CD4-positive, alpha-beta memory T cell (primary cell): Measurements from ENCODE around the gene MAPK8IP2. TPM values are rescaled to one million over a fixed set of nuclear protein-coding genes. Genes with fewer than 3 reads are reported as not detected.

Experiments
- CTCF ChIA-PET: fragments of 350-600 bp; sonication (Branson Sonifier 250); formaldehyde crosslinking; loops from one replicate; lab custom pipeline; 2021; ENCODE audit warnings: inconsistent platforms; ENCODE audit not compliant: partially characterized antibody; lab: Charles Lee
- POLR2A ChIA-PET: fragments of 350-600 bp; sonication (Branson Sonifier 250); formaldehyde crosslinking; loops from one replicate; lab custom pipeline; 2021; ENCODE audit not compliant: partially characterized antibody; lab: Charles Lee
- DNase-seq, 5 donors: peaks; one replicate each; pipeline versions ENCODE4 v3.0.0 to v3.0.0-alpha.2; 2020 to 2022; ENCODE audit warnings: mixed read lengths in 1 of 5
- H3K27ac ChIP-seq: one replicate; pipeline ENCODE4 v1.7.0; 2013; ENCODE audit warnings: low read depth, low read length
- H3K27me3 ChIP-seq: 2 replicates; pipeline ENCODE4 v1.7.0; 2013; ENCODE audit warnings: mild to moderate bottlenecking, low read length, moderate library complexity; ENCODE audit not compliant: insufficient read depth
- H3K36me3 ChIP-seq: 2 replicates; pipeline ENCODE4 v1.7.0; 2013; ENCODE audit warnings: mild to moderate bottlenecking, low read length, moderate library complexity; ENCODE audit not compliant: insufficient read depth
- H3K4me1 ChIP-seq: 2 replicates; pipeline ENCODE4 v1.7.0; 2013; ENCODE audit warnings: mild to moderate bottlenecking, low read length, moderate library complexity; ENCODE audit not compliant: insufficient read depth
- H3K4me3 ChIP-seq, 2 donors: one replicate each; pipeline ENCODE4 v1.7.0; 2013; ENCODE audit warnings: low read length in 2 of 2, mild to moderate bottlenecking in 1 of 2
- H3K9me3 ChIP-seq, 2 donors: one replicate each; pipeline ENCODE4 v1.7.0; 2013; ENCODE audit warnings: low read length in 2 of 2, control low read depth in 1 of 2; ENCODE audit not compliant: control insufficient read depth in 1 of 2
- H3K27ac Mint-ChIP-seq, 7 donors: one replicate each; pipeline ENCODE4 v1.8.0; 2020 to 2021; ENCODE audit warnings: mixed read lengths in 7 of 7, mild to moderate bottlenecking in 6 of 7, inconsistent platforms in 3 of 7, moderate library complexity in 3 of 7
- H3K27me3 Mint-ChIP-seq, 2 donors: one replicate each; pipeline ENCODE4 v1.8.0; 2020 to 2021; ENCODE audit warnings: mixed read lengths in 2 of 2
- H3K36me3 Mint-ChIP-seq, 2 donors: one replicate each; pipeline ENCODE4 v1.8.0; 2020 to 2021; ENCODE audit warnings: mixed read lengths in 2 of 2, inconsistent platforms in 1 of 2, mild to moderate bottlenecking in 1 of 2
- H3K4me1 Mint-ChIP-seq, 4 donors: one replicate each; pipeline ENCODE4 v1.8.0; 2020 to 2021; ENCODE audit warnings: mixed read lengths in 4 of 4, mild to moderate bottlenecking in 1 of 4
- H3K4me3 Mint-ChIP-seq, 8 donors: one replicate each; pipeline ENCODE4 v1.8.0; 2020 to 2021; ENCODE audit warnings: mixed read lengths in 8 of 8, mild to moderate bottlenecking in 7 of 8, moderate library complexity in 6 of 8, inconsistent platforms in 3 of 8
- H3K9me3 Mint-ChIP-seq, 8 donors: one replicate each; pipeline ENCODE4 v1.8.0; 2020 to 2021; ENCODE audit warnings: mixed read lengths in 8 of 8, mild to moderate bottlenecking in 5 of 8, inconsistent platforms in 3 of 8, moderate library complexity in 1 of 8
- intact Hi-C: fragments of 100-400 bp; cut with micrococcal nuclease; formaldehyde crosslinking; loops from one replicate; pipeline ENCODE4 v1.15.1; 2023
- polyA plus RNA-seq, 2 donors: library from polyadenylated mRNA; unstranded; fragments of 300-500 nt; fragmentation: Illumina TruSeq; gene quantifications; one replicate each; pipeline ENCODE4 v1.2.3, GENCODE V29; 2021
- total RNA-seq, 2 experiments: library from RNA; stranded (reverse); gene quantifications; one replicate each; pipeline ENCODE4 v1.2.3, GENCODE V29; 2021

Gene MAPK8IP2
- total and polyA plus RNA-seq, 4 experiments from 2014 or later, result 0.22 to 0.49 TPM; not detected in 2

GRCh38 chr22:50622723-50623327 is 22.2 kb downstream of the MAPK8IP2 start:
- Mint-ChIP-seq H3K4me3 (peak overlapping the region in 7 of 8 donors; percentile 91 to 96 (median 93)), H3K27ac (peak overlapping the region; percentile 94 to 99 (median 99)), H3K9me3 (peaks cover 0 to 2% (median 0%) of the 10 kb centered on the region in 8 donors), H3K36me3 (peaks cover 0 to 14% of the 10 kb centered on the region in 2 donors), H3K27me3 (no peaks in the 10 kb centered on the region), H3K4me1 (peaks cover 23 to 43% (median 32%) of the 10 kb centered on the region in 4 donors)
- Histone ChIP-seq H3K4me1 (peaks cover 49% of the 10 kb centered on the region), H3K36me3 (peaks cover 9% of the 10 kb centered on the region), H3K9me3 (no peaks in the 10 kb centered on the region), H3K27ac (peak overlapping the region; percentile 85), H3K27me3 (no peaks in the 10 kb centered on the region), H3K4me3 (peak overlapping the region in 1 of 2 donors; percentile 80)
- POLR2A ChIA-PET, result interaction anchor here (0.7 to 5.1 kb wide), 6 partner anchors 40 to 134 kb away, joined by 5 to 160 read pairs (median 35); partner anchors contain the start of genes CHKB, SCO2 and TYMP
- intact Hi-C loops, result no loop called here
- CTCF ChIA-PET, result interaction anchor here (3.0 to 5.8 kb wide), 3 partner anchors 58 to 281 kb away, joined by 14 to 58 read pairs (median 30); partner anchors contain the start of genes SCO2 and SYCE3
- peak in 1 of 5 donors; percentile 18 for DNase-seq

GRCh38 chr22:50624347-50625130 is 23.9 kb downstream of the MAPK8IP2 start:
- Mint-ChIP-seq H3K9me3 (peaks cover 0 to 2% (median 0%) of the 10 kb centered on the region in 8 donors), H3K36me3 (peaks cover 0 to 14% of the 10 kb centered on the region in 2 donors), H3K27me3 (no peaks in the 10 kb centered on the region), H3K4me1 (peaks cover 31 to 54% (median 41%) of the 10 kb centered on the region in 4 donors), H3K27ac (peak overlapping the region in 5 of 7 donors; percentile 6 to 77 (median 59)), H3K4me3 (peak overlapping the region in 3 of 8 donors; percentile 3 to 69 (median 6))
- peaks cover 9% of the 10 kb centered on the region for H3K36me3 ChIP-seq
- ChIA-PET POLR2A (interaction anchor here (0.9 kb wide), 1 partner anchor 155 kb away, joined by 3 read pairs; no protein-coding TSS in a partner anchor), CTCF (interaction anchor here (1.2 kb wide), 1 partner anchor 76 kb away, joined by 3 read pairs; no protein-coding TSS in a partner anchor)
- no peaks in the 10 kb centered on the region for H3K9me3 ChIP-seq
- DNase-seq, result no peak
- H3K4me1 ChIP-seq, result peaks cover 57% of the 10 kb centered on the region
- intact Hi-C loops, result no loop called here
- no peak overlapping the region for H3K27ac ChIP-seq
- no peak overlapping the region for H3K4me3 ChIP-seq
- H3K27me3 ChIP-seq, result no peaks in the 10 kb centered on the region

- ChIA-PET CTCF (no interaction called here), POLR2A (no interaction called here)
- H3K9me3 ChIP-seq, result no peaks in the 10 kb centered on the region
- Mint-ChIP-seq H3K4me1 (peaks cover 28 to 54% (median 40%) of the 10 kb centered on the region in 4 donors), H3K9me3 (peaks cover 0 to 2% (median 0%) of the 10 kb centered on the region in 8 donors), H3K36me3 (peaks cover 0 to 14% of the 10 kb centered on the region in 2 donors), H3K27me3 (no peaks in the 10 kb centered on the region), H3K27ac (peak overlapping the region in 2 of 7 donors; percentile 59 to 77), H3K4me3 (peak overlapping the region in 1 of 8 donors; percentile 52)
- peaks cover 52% of the 10 kb centered on the region for H3K4me1 ChIP-seq
- H3K4me3 ChIP-seq, result no peak overlapping the region
- peaks cover 9% of the 10 kb centered on the region for H3K36me3 ChIP-seq
- no peaks in the 10 kb centered on the region for H3K27me3 ChIP-seq
- intact Hi-C loops, result no loop called here
- no peak overlapping the region for H3K27ac ChIP-seq
- no peak for DNase-seq
Measured at GRCh38 chr22:50625131-50625567, 24.6 kb downstream of the MAPK8IP2 start.

- no peak overlapping the region for H3K27ac Mint-ChIP-seq
- CTCF ChIA-PET, result no interaction called here
- DNase-seq, result no peak
- H3K9me3 Mint-ChIP-seq, result peaks cover 0 to 2% (median 0%) of the 10 kb centered on the region in 8 donors
- H3K4me1 ChIP-seq, result peaks cover 48% of the 10 kb centered on the region
- H3K27me3 ChIP-seq, result no peaks in the 10 kb centered on the region
- intact Hi-C loops, result no loop called here
- POLR2A ChIA-PET, result interaction anchor here (2.9 kb wide), 1 partner anchor 100 kb away, joined by 23 read pairs; the partner anchor contains the start of gene SCO2
- H3K36me3 Mint-ChIP-seq, result peaks cover 0 to 11% of the 10 kb centered on the region in 2 donors
- peak overlapping the region in 2 of 8 donors; percentile 52 for H3K4me3 Mint-ChIP-seq
- no peaks in the 10 kb centered on the region for H3K27me3 Mint-ChIP-seq
- H3K27ac ChIP-seq, result no peak overlapping the region
- H3K9me3 ChIP-seq, result no peaks in the 10 kb centered on the region
- peaks cover 28 to 50% (median 36%) of the 10 kb centered on the region in 4 donors for H3K4me1 Mint-ChIP-seq
- peaks cover 9% of the 10 kb centered on the region for H3K36me3 ChIP-seq
- H3K4me3 ChIP-seq, result no peak overlapping the region
Measured at GRCh38 chr22:50625568-50626313, 25.1 kb downstream of the MAPK8IP2 start.

GRCh38 chr22:50626314-50626849 is 25.8 kb downstream of the MAPK8IP2 start:
- Mint-ChIP-seq H3K4me3 (peak overlapping the region; percentile 27 to 90 (median 61)), H3K4me1 (peaks cover 25 to 43% (median 30%) of the 10 kb centered on the region in 4 donors), H3K27me3 (no peaks in the 10 kb centered on the region), H3K36me3 (peaks cover 0 to 11% of the 10 kb centered on the region in 2 donors), H3K27ac (peak overlapping the region in 6 of 7 donors; percentile 42 to 88 (median 76)), H3K9me3 (peaks cover 0 to 2% (median 0%) of the 10 kb centered on the region in 8 donors)
- no peak overlapping the region for H3K4me3 ChIP-seq
- DNase-seq, result no peak
- ChIA-PET POLR2A (interaction anchor here (1.3 to 2.9 kb wide), 3 partner anchors 87 to 382 kb away, joined by 4 to 23 read pairs (median 7); partner anchors contain the start of genes SCO2 and TUBGCP6), CTCF (no interaction called here)
- H3K27ac ChIP-seq, result no peak overlapping the region
- H3K27me3 ChIP-seq, result no peaks in the 10 kb centered on the region
- no peaks in the 10 kb centered on the region for H3K9me3 ChIP-seq
- H3K36me3 ChIP-seq, result peaks cover 9% of the 10 kb centered on the region
- intact Hi-C loops, result no loop called here
- H3K4me1 ChIP-seq, result peaks cover 42% of the 10 kb centered on the region
